HTERT RPE-1 (cell line): Measurements from ENCODE around the gene MED28.
"Not testable (repeated sequence)": the region's sequence is repeated elsewhere in the genome, so short reads cannot be mapped to it uniquely, and the experiment has no call there.

ENCODE experiments used
- in situ Hi-C: fragments of 300-500 bp; cut with MboI; formaldehyde crosslinking; loops from 4 replicates; pipeline ENCODE4 v1.14.3; 2020; ENCODE audit warnings: low sequenced_read_pairs

MED28 gene

GRCh38 chr4:17616283-17616682 lies 1.8 kb downstream of the MED28 start:
- in situ Hi-C loops: no loop called here

- in situ Hi-C loops: no loop called here
These were observed 4.5 kb downstream of the MED28 start for GRCh38 chr4:17618926-17619325.

- in situ Hi-C loops: no loop called here
These were observed 5.1 kb downstream of the MED28 start for GRCh38 chr4:17619416-17620105.

- in situ Hi-C loops: no loop called here
These were observed 9.1 kb downstream of the MED28 start for GRCh38 chr4:17623451-17624001.

GRCh38 chr4:17624821-17625220 lies 10.4 kb downstream of the MED28 start:
- in situ Hi-C loops: no loop called here

- in situ Hi-C loops: no loop called here
These were observed 15.8 kb downstream of the MED28 start for GRCh38 chr4:17630228-17630627.

- in situ Hi-C loops: no loop called here
These were observed 19.2 kb downstream of the MED28 start for GRCh38 chr4:17633600-17633999.

GRCh38 chr4:17635056-17635455 lies 20.6 kb downstream of the MED28 start:
- in situ Hi-C loops: no loop called here

GRCh38 chr4:17636341-17636695 lies 21.9 kb downstream of the MED28 start:
- in situ Hi-C loops: no loop called here

GRCh38 chr4:17636696-17637622 lies 22.5 kb downstream of the MED28 start:
- in situ Hi-C loops: no loop called here

- in situ Hi-C loops: no loop called here
These were observed 24.7 kb downstream of the MED28 start for GRCh38 chr4:17639136-17639535.

- in situ Hi-C loops: no loop called here
These were observed 27.9 kb downstream of the MED28 start for GRCh38 chr4:17642398-17642783.

- in situ Hi-C loops: no loop called here
These were observed 32.3 kb downstream of the MED28 start for GRCh38 chr4:17646693-17647092.

- in situ Hi-C loops: no loop called here
These were observed 32.9 kb downstream of the MED28 start for GRCh38 chr4:17647176-17647806.

- in situ Hi-C loops: no loop called here
These were observed 33.5 kb downstream of the MED28 start for GRCh38 chr4:17647927-17648326.

GRCh38 chr4:17650406-17650805 lies 36.0 kb downstream of the MED28 start:
- in situ Hi-C loops: no loop called here

GRCh38 chr4:17654701-17655100 lies 40.3 kb downstream of the MED28 start:
- in situ Hi-C loops: no loop called here

- in situ Hi-C loops: no loop called here
These were observed 42.6 kb downstream of the MED28 start for GRCh38 chr4:17657090-17657489.

GRCh38 chr4:17657849-17658248 lies 43.4 kb downstream of the MED28 start:
- in situ Hi-C loops: no loop called here

- in situ Hi-C loops: not testable (repeated sequence)
These were observed 44.8 kb downstream of the MED28 start for GRCh38 chr4:17659196-17659595.

- in situ Hi-C loops: no loop called here
These were observed 48.3 kb downstream of the MED28 start for GRCh38 chr4:17662694-17663093.
